GM12873 (cell line): ENCODE data around the gene DMRT2.

Experiments
- CTCF ChIP-seq: IDR thresholded peaks from 2 replicates; pipeline ENCODE4 v1.5.1; 2012; ENCODE audit warnings: low read depth, mild to moderate bottlenecking, moderate library complexity, low read length, control low read depth; ENCODE audit not compliant: insufficient read depth; ENCODE audit errors: missing control alignments

The DMRT2 gene

GRCh38 chr9:1071730-1072129 is 21.6 kb downstream of the DMRT2 start:
- TF ChIP-seq CTCF, result no peak

DNA sequence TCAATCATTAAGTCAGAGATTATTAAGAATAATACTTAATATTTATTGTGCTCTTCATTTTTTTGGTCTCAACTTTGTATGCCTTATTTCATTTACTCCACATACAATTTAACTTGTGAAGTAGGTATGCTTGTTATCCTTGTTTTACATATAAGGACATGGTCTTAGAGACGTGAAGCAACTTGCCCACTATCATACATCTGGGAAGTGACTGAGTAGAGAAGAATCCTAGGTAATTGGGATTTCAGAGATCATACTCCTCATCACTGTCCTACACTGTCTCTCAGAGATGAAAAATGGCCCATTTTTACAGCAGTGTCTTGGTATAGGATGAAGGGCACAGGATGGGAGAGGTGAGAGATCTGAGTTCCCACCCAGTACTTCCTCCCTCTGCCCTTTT is 23.3 kb downstream of the DMRT2 start:
- no peak for TF ChIP-seq CTCF

DNA sequence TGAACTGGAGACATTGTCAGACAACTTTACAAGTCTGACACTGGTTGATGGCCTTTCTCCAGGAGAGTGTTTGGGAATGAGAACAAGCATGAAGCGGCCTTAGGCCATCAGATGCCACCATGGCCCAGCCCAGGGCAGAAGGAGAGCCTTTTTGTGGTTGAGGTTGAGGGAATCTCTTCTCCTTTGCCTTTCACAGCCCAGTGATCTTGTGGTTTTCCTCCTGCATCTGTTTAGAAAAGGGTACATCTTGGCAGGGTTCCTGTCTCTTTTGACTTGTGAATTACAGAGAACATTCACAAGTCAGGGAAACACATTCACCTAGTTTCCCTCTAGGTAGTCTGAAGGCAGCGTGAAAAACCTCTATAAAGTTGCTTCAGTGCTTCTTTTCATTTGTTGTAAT is 27.5 kb downstream of the DMRT2 start:
- no peak for TF ChIP-seq CTCF

DNA sequence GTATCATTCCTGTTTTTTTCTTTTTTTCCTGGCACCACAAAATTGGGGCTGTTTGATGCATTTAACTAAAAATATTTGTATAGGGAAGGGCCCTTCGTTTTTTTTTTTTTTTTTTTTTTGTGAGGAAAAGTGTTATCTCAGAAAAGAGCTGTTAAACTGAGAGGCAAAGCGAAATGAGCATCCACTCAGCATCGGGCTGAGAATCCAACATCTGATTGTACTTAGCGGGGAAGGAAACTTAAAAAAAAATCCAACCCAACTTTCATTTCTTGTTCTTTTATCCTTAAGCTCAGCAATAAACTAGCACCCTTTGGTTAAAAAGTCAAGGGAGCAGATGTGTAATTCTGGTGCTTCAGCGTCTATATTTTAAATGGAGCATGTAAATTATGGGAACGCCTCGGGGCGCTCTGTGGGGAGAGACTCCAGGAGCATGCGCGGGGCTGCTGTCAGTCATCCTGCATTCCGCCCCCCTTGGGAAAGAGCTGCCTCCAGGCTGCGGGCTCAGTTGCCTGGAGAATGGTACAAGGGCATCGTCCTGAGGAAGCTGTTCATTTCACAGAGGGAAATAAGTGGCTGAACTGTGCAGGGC is 33.3 kb downstream of the DMRT2 start:
- TF ChIP-seq CTCF, result no peak

GRCh38 chr9:1085086-1085485 is 34.9 kb downstream of the DMRT2 start:
- TF ChIP-seq CTCF, result no peak

DNA sequence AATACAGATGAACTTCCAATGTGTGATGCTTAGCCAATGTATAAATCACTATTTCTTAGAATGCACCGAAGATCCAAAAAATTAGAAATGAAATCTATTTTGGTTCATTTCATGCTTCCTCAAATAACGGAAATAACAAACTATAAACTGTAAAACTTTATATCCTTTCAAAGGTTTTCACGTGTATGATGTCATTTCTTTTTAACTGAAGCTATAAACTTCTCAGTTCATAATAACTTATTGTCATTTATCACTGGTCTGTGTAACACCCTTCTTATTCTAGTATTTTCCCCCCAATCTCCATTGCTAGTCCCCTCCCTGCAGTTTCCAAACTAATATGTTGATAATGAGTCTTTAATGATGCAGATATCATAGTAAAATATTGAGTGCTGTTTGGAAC is 36.4 kb downstream of the DMRT2 start:
- no peak for TF ChIP-seq CTCF

- no peak for TF ChIP-seq CTCF
Observed at GRCh38 chr9:1087120-1087881, 37.1 kb downstream of the DMRT2 start.
